ENCODE measurements around the gene FN3K. TPM values are rescaled to one million over a fixed set of nuclear protein-coding genes. Genes with fewer than 3 reads are reported as not detected.
A peak's percentile ranks its signal among the peaks of the same experiment; 100 is the strongest.
"Not testable (repeated sequence)": the region's sequence is repeated elsewhere in the genome, so short reads cannot be mapped to it uniquely, and the experiment has no call there.

FN3K gene
- total RNA-seq, 8 experiments from 2014 or later: 1.0 to 11.3 (median 4.9) TPM

GRCh38 chr17:82751571-82752370, 16.4 kb downstream of the FN3K start, which contains the start of gene TBCD:
TSS of gene TBCD (plus strand) at chr17:82752065. CDS start at chr17:82752194, 129 bp downstream.
- H3K4me3 ChIP-seq: peak within 1 kb of the TSS; percentile 54 to 97 (median 72)
- in situ Hi-C loops (cut with MboI; ENCODE audit: low pct_unique_long_range_greater_than_20kb in 2 of 9, low sequenced_read_pairs in 9 of 9, unreplicated experiment in 9 of 9): loop anchor here in 1 of 9 experiments (25.0 kb wide), 1 partner anchor 89 kb away; no protein-coding TSS in a partner anchor
- peaks cover 21 to 23% of the 10 kb centered on the region in 2 donors for H3K4me1 ChIP-seq (replicated peaks in 1 of 2)
- H3K27ac ChIP-seq: peak within 1 kb of the TSS; percentile 79 to 85
- WGBS, 10 experiments: 3% methylated on average over 12 of the region's 114 CpGs; no CpG with 5 or more reads in 9 of the 10 experiments
- ATAC-seq (replicated peaks in 6 of 8): peak; percentile 74 to 87 (median 79)

- peak overlapping the region; percentile 79 to 85 for H3K27ac ChIP-seq
- WGBS, 10 experiments: 0 to 60% (median 10%) methylated on average over 1 to 3 of the region's 72 CpGs; no CpG with 5 or more reads in 7 of the 10 experiments
Observed at GRCh38 chr17:82752371-82753200, 17.2 kb downstream of the FN3K start.

GRCh38 chr17:82753201-82753464, 17.7 kb downstream of the FN3K start:
- Histone ChIP-seq H3K4me3 (peak overlapping the region; percentile 54 to 97 (median 72)), H3K4me1 (replicated peaks in 1 of 2) (peaks cover 21 to 23% of the 10 kb centered on the region in 2 donors), H3K27ac (no peak overlapping the region)
- ATAC-seq (replicated peaks in 6 of 8): no peak
- in situ Hi-C loops (cut with MboI; ENCODE audit: low pct_unique_long_range_greater_than_20kb in 2 of 9, low sequenced_read_pairs in 9 of 9, unreplicated experiment in 9 of 9): loop anchor here in 1 of 9 experiments (25.0 kb wide), 1 partner anchor 91 kb away; no protein-coding TSS in a partner anchor
- 4 to 57% (median 15%) methylated on average over 2 to 8 of the region's 8 CpGs; no CpG with 5 or more reads in 4 of the 10 experiments for WGBS, 10 experiments

More at GRCh38 chr17:82752371-82753200, 17.2 kb downstream of the FN3K start:
- Histone ChIP-seq H3K4me3 (peak overlapping the region; percentile 54 to 97 (median 72)), H3K4me1 (replicated peaks in 1 of 2) (peaks cover 21 to 23% of the 10 kb centered on the region in 2 donors)
- in situ Hi-C loops (cut with MboI; ENCODE audit: low pct_unique_long_range_greater_than_20kb in 2 of 9, low sequenced_read_pairs in 9 of 9, unreplicated experiment in 9 of 9): loop anchor here in 1 of 9 experiments (25.0 kb wide), 1 partner anchor 90 kb away; no protein-coding TSS in a partner anchor
- ATAC-seq (replicated peaks in 6 of 8): peak; percentile 13 to 40 (median 25)

- in situ Hi-C loops (cut with MboI; ENCODE audit: low pct_unique_long_range_greater_than_20kb in 2 of 9, low sequenced_read_pairs in 9 of 9, unreplicated experiment in 9 of 9): loop anchor here in 1 of 9 experiments (25.0 kb wide), 1 partner anchor 92 kb away; no protein-coding TSS in a partner anchor
- H3K27ac ChIP-seq: peak overlapping the region; percentile 52 to 67
- peaks cover 21 to 23% of the 10 kb centered on the region in 2 donors for H3K4me1 ChIP-seq (replicated peaks in 1 of 2)
- peak overlapping the region; percentile 22 to 38 (median 29) for H3K4me3 ChIP-seq
- WGBS, 10 experiments: 0 to 96% (median 23%) methylated on average over 3 to 9 of the region's 19 CpGs; no CpG with 5 or more reads in 3 of the 10 experiments
- ATAC-seq (replicated peaks in 6 of 8): peak in 6 of 8 experiments; percentile 30 to 52 (median 47)
Observed at GRCh38 chr17:82754297-82755208, 19.1 kb downstream of the FN3K start.

GRCh38 chr17:82756166-82756565, 20.8 kb downstream of the FN3K start:
- 52 to 100% (median 80%) methylated on average over 1 to 5 of the region's 7 CpGs; no CpG with 5 or more reads in 3 of the 10 experiments for WGBS, 10 experiments
- no peak for ATAC-seq (replicated peaks in 6 of 8)
- Histone ChIP-seq H3K4me1 (replicated peaks in 1 of 2) (peaks cover 21 to 23% of the 10 kb centered on the region in 2 donors), H3K27ac (peak overlapping the region in 1 of 2 donors; percentile 58), H3K4me3 (no peak overlapping the region)
- in situ Hi-C loops (cut with MboI; ENCODE audit: low pct_unique_long_range_greater_than_20kb in 2 of 9, low sequenced_read_pairs in 9 of 9, unreplicated experiment in 9 of 9): loop anchor here in 1 of 9 experiments (25.0 kb wide), 1 partner anchor 94 kb away; no protein-coding TSS in a partner anchor

- 81 to 90% (median 88%) methylated on average over 4 to 10 of the region's 13 CpGs; no CpG with 5 or more reads in 7 of the 10 experiments for WGBS, 10 experiments
- in situ Hi-C loops (cut with MboI; ENCODE audit: low pct_unique_long_range_greater_than_20kb in 2 of 9, low sequenced_read_pairs in 9 of 9, unreplicated experiment in 9 of 9): loop anchor here in 1 of 9 experiments (25.0 kb wide), 1 partner anchor 103 kb away; no protein-coding TSS in a partner anchor
Observed at GRCh38 chr17:82765371-82765770, 30.0 kb downstream of the FN3K start.

GRCh38 chr17:82767041-82767754, 31.8 kb downstream of the FN3K start:
- no peaks in the 10 kb centered on the region for H3K4me1 ChIP-seq (replicated peaks in 1 of 2)
- H3K27ac ChIP-seq: no peak overlapping the region
- WGBS, 10 experiments: 10 to 91% (median 82%) methylated on average over 2 to 14 of the region's 24 CpGs; no CpG with 5 or more reads in 2 of the 10 experiments
- no peak overlapping the region for H3K4me3 ChIP-seq
- in situ Hi-C loops (cut with MboI; ENCODE audit: low pct_unique_long_range_greater_than_20kb in 2 of 9, low sequenced_read_pairs in 9 of 9, unreplicated experiment in 9 of 9): loop anchor here in 1 of 9 experiments (25.0 kb wide), 1 partner anchor 105 kb away; no protein-coding TSS in a partner anchor
- peak; percentile 27 to 60 (median 40) for ATAC-seq (replicated peaks in 6 of 8)

More at GRCh38 chr17:82765371-82765770, 30.0 kb downstream of the FN3K start:
- Histone ChIP-seq H3K27ac (no peak overlapping the region), H3K4me3 (no peak overlapping the region), H3K4me1 (replicated peaks in 1 of 2) (no peaks in the 10 kb centered on the region)
- peak in 4 of 8 experiments; percentile 24 to 65 (median 41) for ATAC-seq (replicated peaks in 6 of 8)

GRCh38 chr17:82769041-82769440, 33.6 kb downstream of the FN3K start:
- no peaks in the 10 kb centered on the region for H3K4me1 ChIP-seq (replicated peaks in 1 of 2)
- H3K27ac ChIP-seq: no peak overlapping the region
- in situ Hi-C loops (cut with MboI; ENCODE audit: low pct_unique_long_range_greater_than_20kb in 2 of 9, low sequenced_read_pairs in 9 of 9, unreplicated experiment in 9 of 9): loop anchor here in 1 of 9 experiments (25.0 kb wide), 1 partner anchor 107 kb away; no protein-coding TSS in a partner anchor
- 80 to 100% (median 95%) methylated on average over 2 to 5 of the region's 7 CpGs; no CpG with 5 or more reads in 2 of the 10 experiments for WGBS, 10 experiments
- ATAC-seq (replicated peaks in 6 of 8): no peak
- no peak overlapping the region for H3K4me3 ChIP-seq

- Histone ChIP-seq H3K4me1 (replicated peaks in 1 of 2) (no peaks in the 10 kb centered on the region), H3K27ac (no peak overlapping the region), H3K4me3 (no peak overlapping the region)
- in situ Hi-C loops (cut with MboI; ENCODE audit: low pct_unique_long_range_greater_than_20kb in 2 of 9, low sequenced_read_pairs in 9 of 9, unreplicated experiment in 9 of 9): loop anchor here in 2 of 9 experiments (10.0 to 25.0 kb wide), 2 partner anchors 107 to 110 kb away; no protein-coding TSS in a partner anchor
- ATAC-seq (replicated peaks in 6 of 8): peak in 3 of 8 experiments; percentile 84 to 99 (median 97)
- 60 to 100% (median 100%) methylated on average over 1 to 2 of the region's 3 CpGs; no CpG with 5 or more reads in 7 of the 10 experiments for WGBS, 10 experiments
Observed at GRCh38 chr17:82772026-82772425, 36.6 kb downstream of the FN3K start.

- not testable (repeated sequence) for H3K27ac ChIP-seq; H3K4me3 ChIP-seq; H3K4me1 ChIP-seq (replicated peaks in 1 of 2); ATAC-seq (replicated peaks in 6 of 8)
- WGBS, 10 experiments: 40 to 100% methylated on average over 1 to 2 of the region's 19 CpGs; no CpG with 5 or more reads in 8 of the 10 experiments
- in situ Hi-C loops (cut with MboI; ENCODE audit: low pct_unique_long_range_greater_than_20kb in 2 of 9, low sequenced_read_pairs in 9 of 9, unreplicated experiment in 9 of 9): loop anchor here in 2 of 9 experiments (10.0 to 25.0 kb wide), 2 partner anchors 110 to 112 kb away; no protein-coding TSS in a partner anchor
Observed at GRCh38 chr17:82774456-82774855, 39.0 kb downstream of the FN3K start.

Data from motor neuron (in vitro differentiated cells).